ENCODE measurements around the gene FAIM2. TPM values are rescaled to one million over a fixed set of nuclear protein-coding genes. Genes with fewer than 3 reads are reported as not detected.

The FAIM2 gene
- total RNA-seq, 1 experiment from 2014 or later, result 0.18 TPM

- DNase-seq (no peak), ATAC-seq (no peak)
- TF ChIP-seq CTCF (conservative IDR thresholded peaks at IDR 0.05; ENCODE audit: low read depth, low read length), result no peak
- TF ChIP-seq EZH2phosphoT487 (IDR thresholded peaks at IDR 0.05; ENCODE audit: borderline replicate concordance, low read length), result no peak
- no peak for TF ChIP-seq EZH2 (IDR thresholded peaks at IDR 0.05; ENCODE audit: low read length, unreplicated experiment)
- ChIA-PET CTCF (no interaction called here), POLR2A (ENCODE audit: unreplicated experiment) (no interaction called here)
- no peaks in the 10 kb centered on the region for H3K9me3 ChIP-seq (ENCODE audit: low read length)
- no peaks in the 10 kb centered on the region for H4K20me1 ChIP-seq (ENCODE audit: low read length)
- BruUV-seq (replicated peaks), result no TSS peak
- intact Hi-C loops (cut with micrococcal nuclease), result no loop called here
- H3K9me2 ChIP-seq (replicated peaks; ENCODE audit: low read length), result no peaks in the 10 kb centered on the region
- H3F3A ChIP-seq (ENCODE audit: low read length, unreplicated experiment), result no peaks in the 10 kb centered on the region
- H3K4me1 ChIP-seq (ENCODE audit: insufficient read depth, low read length), result peaks cover 26% of the 10 kb centered on the region
- no peak overlapping the region for H3K27ac ChIP-seq (ENCODE audit: low read length)
- H3K79me2 ChIP-seq (ENCODE audit: low read length), result no peaks in the 10 kb centered on the region
- no peak overlapping the region for H3K4me3 ChIP-seq (ENCODE audit: low read length)
- no peak overlapping the region for H3K9ac ChIP-seq (ENCODE audit: low read length)
- H3K27me3 ChIP-seq (ENCODE audit: low read length), result no peaks in the 10 kb centered on the region
- H3K4me2 ChIP-seq (ENCODE audit: low read length), result no peak overlapping the region
- H2AFZ ChIP-seq (ENCODE audit: low read length), result no peak overlapping the region
- H3K36me3 ChIP-seq (ENCODE audit: low read depth, low read length), result no peaks in the 10 kb centered on the region
These were observed 10.9 kb downstream of the FAIM2 start for GRCh38 chr12:49892732-49893317.

GRCh38 chr12:49892084-49892731 lies 11.5 kb downstream of the FAIM2 start:
- no peaks in the 10 kb centered on the region for H3K79me2 ChIP-seq (ENCODE audit: low read length)
- no TSS peak for BruUV-seq (replicated peaks)
- no peak overlapping the region for H3K9ac ChIP-seq (ENCODE audit: low read length)
- H3F3A ChIP-seq (ENCODE audit: low read length, unreplicated experiment), result no peaks in the 10 kb centered on the region
- no peak overlapping the region for H3K4me3 ChIP-seq (ENCODE audit: low read length)
- no peaks in the 10 kb centered on the region for H3K27me3 ChIP-seq (ENCODE audit: low read length)
- no peaks in the 10 kb centered on the region for H3K9me3 ChIP-seq (ENCODE audit: low read length)
- ChIA-PET POLR2A (ENCODE audit: unreplicated experiment) (no interaction called here), CTCF (interaction anchor here (0.6 kb wide), 1 partner anchor 8 kb away, joined by 3 read pairs; no protein-coding TSS in a partner anchor)
- H4K20me1 ChIP-seq (ENCODE audit: low read length), result no peaks in the 10 kb centered on the region
- H3K36me3 ChIP-seq (ENCODE audit: low read depth, low read length), result no peaks in the 10 kb centered on the region
- H2AFZ ChIP-seq (ENCODE audit: low read length), result no peak overlapping the region
- no peak overlapping the region for H3K4me2 ChIP-seq (ENCODE audit: low read length)
- no peak for TF ChIP-seq CTCF (conservative IDR thresholded peaks at IDR 0.05; ENCODE audit: low read depth, low read length)
- no peak for TF ChIP-seq EZH2 (IDR thresholded peaks at IDR 0.05; ENCODE audit: low read length, unreplicated experiment)
- TF ChIP-seq EZH2phosphoT487 (IDR thresholded peaks at IDR 0.05; ENCODE audit: borderline replicate concordance, low read length), result no peak
- intact Hi-C loops (cut with micrococcal nuclease), result no loop called here
- DNase-seq (no peak), ATAC-seq (no peak)
- peaks cover 30% of the 10 kb centered on the region for H3K4me1 ChIP-seq (ENCODE audit: insufficient read depth, low read length)
- H3K27ac ChIP-seq (ENCODE audit: low read length), result no peak overlapping the region
- no peaks in the 10 kb centered on the region for H3K9me2 ChIP-seq (replicated peaks; ENCODE audit: low read length)

- intact Hi-C loops (cut with micrococcal nuclease), result no loop called here
- no peaks in the 10 kb centered on the region for H4K20me1 ChIP-seq (ENCODE audit: low read length)
- H3K4me1 ChIP-seq (ENCODE audit: insufficient read depth, low read length), result peaks cover 30% of the 10 kb centered on the region
- ChIA-PET POLR2A (ENCODE audit: unreplicated experiment) (no interaction called here), CTCF (interaction anchor here (0.6 kb wide), 1 partner anchor 8 kb away, joined by 3 read pairs; no protein-coding TSS in a partner anchor)
- no TSS peak for BruUV-seq (replicated peaks)
- no peaks in the 10 kb centered on the region for H3K79me2 ChIP-seq (ENCODE audit: low read length)
- H3F3A ChIP-seq (ENCODE audit: low read length, unreplicated experiment), result no peaks in the 10 kb centered on the region
- H3K27me3 ChIP-seq (ENCODE audit: low read length), result no peaks in the 10 kb centered on the region
- no peak overlapping the region for H3K4me2 ChIP-seq (ENCODE audit: low read length)
- H3K36me3 ChIP-seq (ENCODE audit: low read depth, low read length), result no peaks in the 10 kb centered on the region
- H3K9me3 ChIP-seq (ENCODE audit: low read length), result no peaks in the 10 kb centered on the region
- ATAC-seq, result no peak
- no peaks in the 10 kb centered on the region for H3K9me2 ChIP-seq (replicated peaks; ENCODE audit: low read length)
- no peak overlapping the region for H2AFZ ChIP-seq (ENCODE audit: low read length)
- no peak overlapping the region for H3K9ac ChIP-seq (ENCODE audit: low read length)
- DNase-seq, result no peak
- no peak overlapping the region for H3K4me3 ChIP-seq (ENCODE audit: low read length)
- no peak overlapping the region for H3K27ac ChIP-seq (ENCODE audit: low read length)
- TF ChIP-seq CTCF (conservative IDR thresholded peaks at IDR 0.05; ENCODE audit: low read depth, low read length) (no peak), EZH2 (IDR thresholded peaks at IDR 0.05; ENCODE audit: low read length, unreplicated experiment) (no peak), EZH2phosphoT487 (IDR thresholded peaks at IDR 0.05; ENCODE audit: borderline replicate concordance, low read length) (no peak)
These were observed 12.2 kb downstream of the FAIM2 start for GRCh38 chr12:49891476-49891875.

Measured in PC-3 (cell line).